Hepatocyte (in vitro differentiated cells): ENCODE data around the gene KLF13. TPM values are rescaled to one million over a fixed set of nuclear protein-coding genes. Genes with fewer than 3 reads are reported as not detected.

Experiments
- DNase-seq: peaks from one replicate; pipeline ENCODE4 v3.0.0-alpha.2; 2016; ENCODE audit warnings: low spot score
- H2AFZ ChIP-seq: fragments of 200-600 bp; sonication (generic); 2 replicates; pipeline ENCODE4 v1.6.0; 2016; ENCODE audit warnings: antibody characterized with exemption, mild to moderate bottlenecking
- H3K27ac ChIP-seq: fragments of 200-600 bp; sonication (generic); 2 replicates; pipeline ENCODE4 v1.5.1; 2016; ENCODE audit warnings: mild to moderate bottlenecking
- H3K27me3 ChIP-seq: fragments of 200-600 bp; sonication (generic); 2 replicates; pipeline ENCODE4 v1.6.1; 2016
- H3K36me3 ChIP-seq: fragments of 200-600 bp; sonication (generic); replicated peaks from 2 replicates; pipeline ENCODE4 v1.5.1; 2016; ENCODE audit warnings: low read depth; ENCODE audit not compliant: insufficient read depth
- H3K4me1 ChIP-seq: fragments of 200-600 bp; sonication (generic); 2 replicates; pipeline ENCODE4 v1.5.1; 2016; ENCODE audit warnings: mild to moderate bottlenecking, moderate library complexity; ENCODE audit not compliant: insufficient read depth
- H3K4me2 ChIP-seq: fragments of 200-600 bp; sonication (generic); 2 replicates; pipeline ENCODE4 v1.6.0; 2016
- H3K4me3 ChIP-seq: fragments of 200-600 bp; sonication (generic); 2 replicates; pipeline ENCODE4 v1.5.1; 2016; ENCODE audit warnings: mild to moderate bottlenecking
- H3K79me2 ChIP-seq: fragments of 200-600 bp; sonication (generic); 2 replicates; pipeline ENCODE4 v1.6.0; 2017; ENCODE audit warnings: mild to moderate bottlenecking
- H3K9me2 ChIP-seq: fragments of 200-600 bp; sonication (generic); replicated peaks from 2 replicates; pipeline ENCODE4 v1.6.0; 2017; ENCODE audit warnings: mild to moderate bottlenecking; ENCODE audit not compliant: insufficient read depth
- H3K9me3 ChIP-seq: fragments of 200-600 bp; sonication (generic); 2 replicates; pipeline ENCODE4 v1.5.1; 2016; ENCODE audit warnings: low read depth, mild to moderate bottlenecking
- H4K20me1 ChIP-seq: fragments of 200-600 bp; sonication (generic); 2 replicates; pipeline ENCODE4 v1.6.0; 2016; ENCODE audit warnings: mild to moderate bottlenecking; ENCODE audit not compliant: insufficient read depth, poor library complexity, severe bottlenecking
- CTCF ChIP-seq: fragments of 200-600 bp; sonication (generic); IDR thresholded peaks from 2 replicates; pipeline ENCODE4 v1.5.1; 2016; ENCODE audit warnings: antibody characterized with exemption, mild to moderate bottlenecking; ENCODE audit not compliant: poor library complexity
- EZH2 ChIP-seq: fragments of 200-600 bp; sonication (generic); IDR thresholded peaks from 2 replicates; pipeline ENCODE4 v1.6.1; 2016; ENCODE audit warnings: antibody characterized with exemption, mild to moderate bottlenecking, borderline replicate concordance
- EZH2phosphoT487 ChIP-seq: fragments of 200-600 bp; sonication (generic); IDR thresholded peaks from one replicate; pipeline ENCODE4 v1.6.1; 2018; ENCODE audit warnings: antibody characterized with exemption, mild to moderate bottlenecking, low read depth, moderate library complexity; ENCODE audit not compliant: unreplicated experiment, severe bottlenecking
- WGBS: methylation state at CpG from one replicate; pipeline ENCODE4 v1.1.6; 2016; ENCODE audit warnings: low lambda C conversion rate; ENCODE audit errors: missing lambda C conversion rate; 5-methylcytosine and 5-hydroxymethylcytosine counted together
- polyA plus RNA-seq: library from polyadenylated mRNA; unstranded; fragments of >200 nt; fragmentation: Nextera tagmentation; extraction: Ambion mirVana; gene quantifications from 2 replicates; pipeline ENCODE4 v1.2.1, GENCODE V29; 2016
- total RNA-seq: library from RNA; depleted of rRNA; stranded (reverse); fragments of >200 nt; gene quantifications from 2 replicates; pipeline ENCODE4 v1.2.3, GENCODE V29; 2014

The KLF13 gene
- total and polyA plus RNA-seq, 2 experiments from 2014 or later = 32.7 to 51.2 TPM

DNA sequence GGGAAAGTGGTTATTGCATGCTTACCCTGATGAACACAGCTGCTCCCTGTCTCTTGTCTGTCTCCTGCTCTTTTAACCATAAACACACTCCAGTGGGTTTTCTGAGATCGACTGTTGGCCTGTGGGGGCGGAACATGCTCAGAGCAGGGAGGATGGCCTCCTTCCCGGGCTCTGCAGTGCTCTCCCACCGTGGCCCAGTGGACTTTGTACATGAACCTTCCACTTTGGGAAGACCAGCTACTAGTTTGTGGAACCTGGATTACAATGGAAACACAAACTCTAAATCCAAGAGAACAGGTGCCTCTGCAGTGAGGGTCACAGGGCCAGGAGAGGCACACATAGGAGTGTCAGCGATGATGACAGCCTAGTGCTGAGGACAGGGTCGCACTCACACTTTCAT, 56.5 kb downstream of the KLF13 start:
- Histone ChIP-seq H3K4me3 (no peak overlapping the region), H3K27me3 (no peaks in the 10 kb centered on the region), H3K9me2 (no peaks in the 10 kb centered on the region), H3K27ac (peak overlapping the region; percentile 34), H4K20me1 (no peaks in the 10 kb centered on the region), H3K4me1 (peaks cover 11% of the 10 kb centered on the region), H3K4me2 (no peak overlapping the region), H3K36me3 (no peaks in the 10 kb centered on the region), H3K79me2 (peaks cover 4% of the 10 kb centered on the region), H3K9me3 (no peaks in the 10 kb centered on the region), H2AFZ (no peak overlapping the region)
- 62% methylated on average over 6 of the region's 6 CpGs for WGBS
- TF ChIP-seq EZH2phosphoT487 (no peak), EZH2 (no peak), CTCF (no peak)
- no peak for DNase-seq

DNA sequence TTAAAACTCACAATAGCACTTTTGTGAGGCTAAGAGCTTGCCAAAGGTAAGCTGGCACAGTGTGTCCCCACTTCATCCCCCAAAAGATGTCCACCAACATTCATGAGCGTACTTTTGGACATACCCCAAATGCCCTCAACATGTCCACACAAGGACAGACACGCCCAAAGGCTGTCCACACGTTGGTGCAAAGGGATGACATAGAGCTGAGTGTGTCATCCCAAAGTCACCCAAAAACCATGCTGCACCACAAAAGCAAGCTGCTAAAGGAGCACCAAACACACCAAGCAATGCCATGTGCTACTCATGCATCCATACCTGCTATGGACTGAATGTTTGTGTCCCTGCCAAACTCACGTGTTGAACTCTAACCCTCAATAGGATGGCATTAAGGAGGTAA, 57.9 kb downstream of the KLF13 start:
- Histone ChIP-seq H4K20me1 (no peaks in the 10 kb centered on the region), H3K27me3 (no peaks in the 10 kb centered on the region), H3K4me3 (no peak overlapping the region), H3K36me3 (no peaks in the 10 kb centered on the region), H3K4me1 (peaks cover 11% of the 10 kb centered on the region), H3K9me2 (no peaks in the 10 kb centered on the region), H3K27ac (no peak overlapping the region), H2AFZ (no peak overlapping the region), H3K9me3 (no peaks in the 10 kb centered on the region), H3K79me2 (no peaks in the 10 kb centered on the region), H3K4me2 (no peak overlapping the region)
- no peak for TF ChIP-seq CTCF
- TF ChIP-seq EZH2phosphoT487 = no peak
- no peak for TF ChIP-seq EZH2
- WGBS = 91% methylated on average over 4 of the region's 4 CpGs
- no peak for DNase-seq

DNA sequence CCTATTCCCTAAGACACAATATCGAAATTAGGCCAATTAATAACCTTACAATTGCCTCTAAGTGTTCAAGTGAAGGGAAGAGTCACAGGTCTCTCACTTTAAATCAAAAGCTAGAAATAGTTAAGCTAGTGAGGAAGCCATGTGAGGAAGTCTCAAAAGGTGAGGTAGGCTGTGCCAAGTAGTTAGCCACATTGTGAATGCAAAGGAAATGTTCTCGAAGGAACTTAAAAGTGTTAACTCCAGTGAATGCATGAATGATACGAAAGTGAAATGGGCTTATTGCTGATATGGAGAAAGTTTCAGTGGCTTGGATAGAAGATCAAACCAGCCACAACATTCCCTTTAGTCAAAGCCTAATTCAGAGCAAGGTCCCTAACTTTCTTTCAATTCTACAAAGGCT, 59.1 kb downstream of the KLF13 start:
- no peak overlapping the region for H3K4me2 ChIP-seq
- H3K27ac ChIP-seq = no peak overlapping the region
- H3K4me1 ChIP-seq = peaks cover 11% of the 10 kb centered on the region
- H3K27me3 ChIP-seq = no peaks in the 10 kb centered on the region
- no peaks in the 10 kb centered on the region for H4K20me1 ChIP-seq
- no peak overlapping the region for H3K4me3 ChIP-seq
- no peak overlapping the region for H2AFZ ChIP-seq
- H3K79me2 ChIP-seq = no peaks in the 10 kb centered on the region
- H3K9me2 ChIP-seq = no peaks in the 10 kb centered on the region
- no peaks in the 10 kb centered on the region for H3K36me3 ChIP-seq
- no peak for DNase-seq
- no peaks in the 10 kb centered on the region for H3K9me3 ChIP-seq
- 95% methylated on average over 3 of the region's 3 CpGs for WGBS
- no peak for TF ChIP-seq CTCF
- no peak for TF ChIP-seq EZH2phosphoT487
- TF ChIP-seq EZH2 = no peak

- TF ChIP-seq EZH2 = no peak
- Histone ChIP-seq H3K9me2 (no peaks in the 10 kb centered on the region), H3K27me3 (no peaks in the 10 kb centered on the region), H3K27ac (no peak overlapping the region), H3K4me2 (no peak overlapping the region), H4K20me1 (no peaks in the 10 kb centered on the region), H3K9me3 (no peaks in the 10 kb centered on the region), H3K4me1 (peaks cover 15% of the 10 kb centered on the region), H3K4me3 (no peak overlapping the region), H2AFZ (no peak overlapping the region), H3K36me3 (no peaks in the 10 kb centered on the region), H3K79me2 (no peaks in the 10 kb centered on the region)
- no peak for DNase-seq
- 94% methylated on average over 2 of the region's 2 CpGs for WGBS
Observed at GRCh38 chr15:31387092-31387478, 60.5 kb downstream of the KLF13 start.
